Activated T-helper 1 cell treated with Interleukin-2 at 50 U/mL for 16 hours (primary cell): Measurements from ENCODE around the gene EDN3.

Experiments
- DNase-seq: peaks from one replicate; pipeline ENCODE4 v3.0.0-alpha.2; 2020; ENCODE audit warnings: low read depth

The EDN3 gene

DNA sequence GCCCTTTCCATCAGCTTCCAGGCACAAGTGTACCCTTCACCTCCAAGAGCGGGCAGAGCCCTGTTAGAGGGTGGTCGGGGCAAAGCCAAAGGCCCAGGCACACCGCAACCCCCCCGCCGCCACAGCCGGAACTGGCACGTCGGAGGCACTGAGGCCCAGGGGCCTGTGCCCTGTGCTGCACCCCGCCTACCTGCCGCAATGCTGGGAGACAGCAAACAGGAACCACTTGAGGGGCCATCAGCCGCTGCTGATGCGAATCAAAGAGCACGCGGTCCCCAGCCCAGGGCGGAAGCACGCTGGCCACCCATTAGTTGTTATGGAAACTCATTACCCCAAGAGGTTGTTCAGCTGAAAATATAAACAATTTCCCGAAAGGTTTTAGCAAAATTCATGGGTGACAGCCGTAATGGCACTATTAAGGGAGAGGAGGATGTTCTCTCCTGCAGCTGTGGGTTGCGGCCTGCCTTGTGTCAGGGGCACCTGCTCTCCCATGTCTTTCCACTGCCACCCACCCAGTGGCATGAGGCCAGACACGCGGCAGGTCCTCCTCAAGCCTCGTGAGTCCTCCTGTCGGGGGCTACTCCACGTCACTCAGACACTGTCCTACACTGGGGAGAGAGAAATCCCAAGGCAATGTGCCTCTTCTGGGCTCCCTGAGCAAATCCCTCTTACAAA is 65.3 kb downstream of the EDN3 start:
- no peak for DNase-seq

- DNase-seq = no peak
These were observed 71.0 kb downstream of the EDN3 start for GRCh38 chr20:59371431-59371830.

GRCh38 chr20:59374261-59374660 is 73.8 kb downstream of the EDN3 start:
- DNase-seq = no peak

- DNase-seq = no peak
These were observed 75.1 kb downstream of the EDN3 start for GRCh38 chr20:59375541-59375940.
